HL-60/S4 (cell line): ENCODE measurements around the gene BAHCC1.
"Not testable (repeated sequence)": the region's sequence is repeated elsewhere in the genome, so short reads cannot be mapped to it uniquely, and the experiment has no call there.

Source experiments
- in situ Hi-C: fragments of 300-500 bp; cut with MboI; formaldehyde crosslinking; loops from 2 replicates; pipeline ENCODE4 v1.14.3; 2022; ENCODE audit warnings: low sequenced_read_pairs

The BAHCC1 gene

GRCh38 chr17:81425041-81425440, 29.8 kb downstream of the BAHCC1 start:
- in situ Hi-C loops, result not testable (repeated sequence)

- in situ Hi-C loops, result not testable (repeated sequence)
Observed at GRCh38 chr17:81425716-81426392, 30.6 kb downstream of the BAHCC1 start.

- in situ Hi-C loops, result no loop called here
Observed at GRCh38 chr17:81426393-81427172, 31.3 kb downstream of the BAHCC1 start.

GRCh38 chr17:81427173-81428120, 32.2 kb downstream of the BAHCC1 start:
- in situ Hi-C loops, result no loop called here

GRCh38 chr17:81428121-81428515, 32.9 kb downstream of the BAHCC1 start:
- in situ Hi-C loops, result no loop called here

GRCh38 chr17:81428516-81428915, 33.3 kb downstream of the BAHCC1 start:
- in situ Hi-C loops, result no loop called here

GRCh38 chr17:81428948-81429774, 33.9 kb downstream of the BAHCC1 start:
- in situ Hi-C loops, result no loop called here

- in situ Hi-C loops, result no loop called here
Observed at GRCh38 chr17:81429821-81430551, 34.7 kb downstream of the BAHCC1 start.

- in situ Hi-C loops, result no loop called here
Observed at GRCh38 chr17:81431545-81432482, 36.6 kb downstream of the BAHCC1 start.

- in situ Hi-C loops, result no loop called here
Observed at GRCh38 chr17:81432941-81433340, 37.7 kb downstream of the BAHCC1 start.

- in situ Hi-C loops, result no loop called here
Observed at GRCh38 chr17:81433656-81434055, 38.4 kb downstream of the BAHCC1 start.

- in situ Hi-C loops, result no loop called here
Observed at GRCh38 chr17:81434072-81434471, 38.8 kb downstream of the BAHCC1 start.

GRCh38 chr17:81434681-81435417, 39.6 kb downstream of the BAHCC1 start:
- in situ Hi-C loops, result no loop called here

- in situ Hi-C loops, result no loop called here
Observed at GRCh38 chr17:81435652-81436293, 40.5 kb downstream of the BAHCC1 start.

- in situ Hi-C loops, result no loop called here
Observed at GRCh38 chr17:81436294-81436849, 41.1 kb downstream of the BAHCC1 start.

- in situ Hi-C loops, result no loop called here
Observed at GRCh38 chr17:81437191-81437651, 42.0 kb downstream of the BAHCC1 start.
